ENCODE measurements around the gene EVX1.

DNA sequence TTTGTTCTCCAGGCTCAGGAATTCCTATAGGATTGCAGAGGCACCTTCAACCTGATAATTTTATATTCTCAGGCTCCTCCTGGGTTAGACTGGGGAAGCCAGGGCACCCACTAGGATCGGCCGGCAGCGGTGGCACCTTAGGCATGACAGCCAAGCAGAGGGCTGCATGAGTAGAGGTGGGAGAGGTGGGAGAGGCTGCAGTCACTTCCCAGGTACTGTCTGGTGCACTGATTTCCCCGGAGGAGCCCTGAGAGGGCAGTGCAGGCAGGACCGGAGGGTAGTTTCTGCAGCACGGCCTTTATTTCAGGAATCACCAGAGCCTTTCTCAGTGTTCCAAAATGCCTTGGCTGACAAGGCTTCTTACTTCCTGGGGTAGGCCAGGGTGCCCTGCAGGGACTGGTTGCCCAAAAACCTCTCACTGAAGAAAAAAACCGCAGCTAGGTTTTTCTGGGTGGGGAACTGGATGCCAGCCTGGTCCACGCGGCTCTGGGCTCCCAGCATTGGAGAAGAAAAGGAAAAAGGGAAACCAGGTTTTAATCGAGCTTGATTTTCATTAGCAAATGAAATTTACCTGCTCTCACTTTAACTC, 39.1 kb upstream of the EVX1 start:
- TF ChIP-seq, protein P1, sequence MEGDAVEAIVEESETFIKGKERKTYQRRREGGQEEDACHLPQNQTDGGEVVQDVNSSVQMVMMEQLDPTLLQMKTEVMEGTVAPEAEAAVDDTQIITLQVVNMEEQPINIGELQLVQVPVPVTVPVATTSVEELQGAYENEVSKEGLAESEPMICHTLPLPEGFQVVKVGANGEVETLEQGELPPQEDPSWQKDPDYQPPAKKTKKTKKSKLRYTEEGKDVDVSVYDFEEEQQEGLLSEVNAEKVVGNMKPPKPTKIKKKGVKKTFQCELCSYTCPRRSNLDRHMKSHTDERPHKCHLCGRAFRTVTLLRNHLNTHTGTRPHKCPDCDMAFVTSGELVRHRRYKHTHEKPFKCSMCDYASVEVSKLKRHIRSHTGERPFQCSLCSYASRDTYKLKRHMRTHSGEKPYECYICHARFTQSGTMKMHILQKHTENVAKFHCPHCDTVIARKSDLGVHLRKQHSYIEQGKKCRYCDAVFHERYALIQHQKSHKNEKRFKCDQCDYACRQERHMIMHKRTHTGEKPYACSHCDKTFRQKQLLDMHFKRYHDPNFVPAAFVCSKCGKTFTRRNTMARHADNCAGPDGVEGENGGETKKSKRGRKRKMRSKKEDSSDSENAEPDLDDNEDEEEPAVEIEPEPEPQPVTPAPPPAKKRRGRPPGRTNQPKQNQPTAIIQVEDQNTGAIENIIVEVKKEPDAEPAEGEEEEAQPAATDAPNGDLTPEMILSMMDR (IDR thresholded peaks at IDR 0.05) = no peak
- no peak for TF ChIP-seq EP300 (IDR thresholded peaks at IDR 0.05)
- TF ChIP-seq POLR2A (IDR thresholded peaks at IDR 0.05; ENCODE audit: low read depth) = no peak

All from esophagus muscularis mucosa (tissue), 4 donors.